HUES6 (cell line): ENCODE measurements around the gene ZNF568.

ENCODE experiments used
- H3K27ac ChIP-seq: 2 replicates; pipeline ENCODE4 v1.7.0; 2013; ENCODE audit warnings: low read depth, mild to moderate bottlenecking, low read length, inconsistent platforms
- H3K27me3 ChIP-seq: 2 replicates; pipeline ENCODE4 v1.6.1; 2013; ENCODE audit warnings: low read length; ENCODE audit not compliant: control insufficient read depth, insufficient read depth
- H3K36me3 ChIP-seq: 2 replicates; pipeline ENCODE4 v1.6.1; 2013; ENCODE audit warnings: low read length; ENCODE audit not compliant: control insufficient read depth, insufficient read depth
- H3K4me1 ChIP-seq: 2 replicates; pipeline ENCODE4 v1.6.1; 2013; ENCODE audit warnings: low read length; ENCODE audit not compliant: control insufficient read depth, insufficient read depth
- H3K4me3 ChIP-seq: 2 replicates; pipeline ENCODE4 v1.5.1; 2013; ENCODE audit warnings: low read depth, low read length
- H3K9ac ChIP-seq: one replicate; pipeline ENCODE4 v1.6.1; 2013; ENCODE audit warnings: mild to moderate bottlenecking, low read length
- H3K9me3 ChIP-seq: 2 replicates; pipeline ENCODE4 v1.6.1; 2013; ENCODE audit warnings: low read depth, low read length; ENCODE audit not compliant: control insufficient read depth, insufficient read depth

Gene ZNF568

DNA sequence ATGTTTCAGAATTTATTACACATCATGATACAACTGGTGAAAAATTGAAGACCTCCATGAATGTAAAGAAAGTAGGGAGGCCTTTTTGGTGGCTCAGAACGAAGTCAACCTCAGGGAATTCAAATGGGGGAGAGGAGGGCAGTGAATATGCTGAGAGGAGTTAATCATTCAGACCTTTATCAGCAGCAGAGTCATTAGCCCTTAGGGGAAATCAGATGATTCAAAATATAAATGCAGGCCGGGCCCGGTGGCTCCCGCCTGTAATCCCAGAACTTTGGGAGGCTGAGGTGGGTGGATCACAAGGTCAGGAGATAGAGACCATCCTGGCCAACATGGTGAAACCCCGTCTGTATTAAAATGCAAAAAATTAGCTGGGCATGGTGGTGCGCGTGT, 81.7 kb downstream of the ZNF568 start:
- no peak overlapping the region for H3K27ac ChIP-seq
- no peaks in the 10 kb centered on the region for H3K27me3 ChIP-seq
- peaks cover 52% of the 10 kb centered on the region for H3K9me3 ChIP-seq
- no peak overlapping the region for H3K9ac ChIP-seq
- no peaks in the 10 kb centered on the region for H3K4me1 ChIP-seq
- peaks cover 2% of the 10 kb centered on the region; the same call in 1 of the 2 replicates for H3K36me3 ChIP-seq
- H3K4me3 ChIP-seq = no peak overlapping the region

- Histone ChIP-seq H3K4me3 (no peak overlapping the region), H3K9ac (no peak overlapping the region), H3K9me3 (peaks cover 53% of the 10 kb centered on the region), H3K27me3 (no peaks in the 10 kb centered on the region), H3K4me1 (no peaks in the 10 kb centered on the region), H3K27ac (no peak overlapping the region), H3K36me3 (peaks cover 2% of the 10 kb centered on the region; the same call in 1 of the 2 replicates)
These were observed 83.2 kb downstream of the ZNF568 start for GRCh38 chr19:36999313-36999712.

- H3K27ac ChIP-seq = no peak overlapping the region
- no peak overlapping the region for H3K4me3 ChIP-seq
- H3K9me3 ChIP-seq = peaks cover 73% of the 10 kb centered on the region
- H3K4me1 ChIP-seq = no peaks in the 10 kb centered on the region
- no peaks in the 10 kb centered on the region for H3K36me3 ChIP-seq
- no peak overlapping the region for H3K9ac ChIP-seq
- H3K27me3 ChIP-seq = no peaks in the 10 kb centered on the region
These were observed 91.6 kb downstream of the ZNF568 start for GRCh38 chr19:37007587-37008220.

GRCh38 chr19:37009871-37010270, 93.7 kb downstream of the ZNF568 start:
- no peaks in the 10 kb centered on the region for H3K4me1 ChIP-seq
- H3K27ac ChIP-seq = no peak overlapping the region
- H3K36me3 ChIP-seq = no peaks in the 10 kb centered on the region
- no peak overlapping the region for H3K4me3 ChIP-seq
- H3K27me3 ChIP-seq = no peaks in the 10 kb centered on the region
- H3K9me3 ChIP-seq = peaks cover 80% of the 10 kb centered on the region
- no peak overlapping the region for H3K9ac ChIP-seq

DNA sequence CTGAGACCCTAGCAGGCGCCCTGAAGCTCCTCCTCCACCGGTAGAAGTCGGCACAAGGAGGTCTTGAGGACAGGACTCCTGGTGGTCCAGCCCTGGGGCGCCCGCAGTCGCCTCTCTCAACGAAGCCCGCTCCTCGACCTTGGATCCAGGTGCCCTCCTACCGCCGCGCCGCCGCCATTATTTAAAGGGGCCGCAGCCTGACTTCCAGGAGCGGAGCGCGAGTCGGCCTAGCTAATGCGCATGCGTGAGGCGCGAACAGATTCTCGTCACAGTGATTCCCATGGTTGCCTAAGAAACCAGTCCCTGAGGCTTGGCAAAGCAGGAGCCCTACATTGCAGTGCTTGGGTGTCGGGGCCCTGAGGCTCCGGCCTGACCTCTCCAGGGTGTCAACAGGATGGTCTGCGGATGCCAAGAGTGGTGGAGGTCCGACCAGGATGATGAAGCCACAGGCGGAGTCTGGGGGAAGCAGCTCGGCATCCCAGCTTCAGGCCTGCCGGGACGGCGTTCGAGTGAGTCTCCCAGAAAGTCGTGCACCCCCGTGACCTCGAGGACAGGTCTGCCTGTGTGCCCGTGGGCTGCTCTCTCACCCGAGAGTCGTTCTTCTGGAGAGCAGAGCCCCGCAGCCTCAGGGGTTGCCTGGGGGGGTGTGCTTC, 96.1 kb downstream of the ZNF568 start:
- no peaks in the 10 kb centered on the region for H3K4me1 ChIP-seq
- H3K9me3 ChIP-seq = peaks cover 98% of the 10 kb centered on the region

GRCh38 chr19:37014456-37014855, 98.3 kb downstream of the ZNF568 start:
- Histone ChIP-seq H3K9ac (no peak overlapping the region), H3K27me3 (no peaks in the 10 kb centered on the region), H3K27ac (no peak overlapping the region), H3K9me3 (peaks cover 84% of the 10 kb centered on the region), H3K4me3 (no peak overlapping the region), H3K4me1 (no peaks in the 10 kb centered on the region), H3K36me3 (no peaks in the 10 kb centered on the region)

More for the DNA sequence above, 96.1 kb downstream of the ZNF568 start:
- no peak overlapping the region for H3K4me3 ChIP-seq
- H3K27me3 ChIP-seq = no peaks in the 10 kb centered on the region
- H3K36me3 ChIP-seq = no peaks in the 10 kb centered on the region
- no peak overlapping the region for H3K27ac ChIP-seq
- H3K9ac ChIP-seq = no peak overlapping the region

DNA sequence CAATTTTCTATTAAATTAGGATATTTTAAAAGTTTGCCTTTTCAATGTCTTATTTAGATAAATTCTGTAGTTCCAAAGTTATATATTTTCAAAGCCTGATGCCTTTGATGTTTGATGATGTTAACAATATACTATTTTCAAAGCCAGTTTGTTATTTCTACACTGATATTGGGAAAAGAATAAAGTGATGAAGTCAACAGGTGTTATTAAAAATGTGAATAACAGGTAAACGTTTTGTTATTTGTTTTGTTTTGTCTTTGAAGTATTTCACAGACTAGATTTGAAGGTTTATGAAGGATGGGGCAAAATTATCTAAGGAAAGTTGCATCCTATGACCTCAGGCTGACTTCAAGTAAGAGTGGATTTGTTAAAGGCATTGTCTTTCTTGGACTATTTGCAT, 129.0 kb downstream of the ZNF568 start:
- Histone ChIP-seq H3K4me1 (no peaks in the 10 kb centered on the region), H3K36me3 (no peaks in the 10 kb centered on the region), H3K9me3 (peaks cover 36% of the 10 kb centered on the region), H3K4me3 (no peak overlapping the region), H3K27ac (no peak overlapping the region), H3K9ac (no peak overlapping the region), H3K27me3 (no peaks in the 10 kb centered on the region)
